ENCODE measurements around the gene RBMS1.
"Not testable (repeated sequence)": the region's sequence is repeated elsewhere in the genome, so short reads cannot be mapped to it uniquely, and the experiment has no call there.

The RBMS1 gene

DNA sequence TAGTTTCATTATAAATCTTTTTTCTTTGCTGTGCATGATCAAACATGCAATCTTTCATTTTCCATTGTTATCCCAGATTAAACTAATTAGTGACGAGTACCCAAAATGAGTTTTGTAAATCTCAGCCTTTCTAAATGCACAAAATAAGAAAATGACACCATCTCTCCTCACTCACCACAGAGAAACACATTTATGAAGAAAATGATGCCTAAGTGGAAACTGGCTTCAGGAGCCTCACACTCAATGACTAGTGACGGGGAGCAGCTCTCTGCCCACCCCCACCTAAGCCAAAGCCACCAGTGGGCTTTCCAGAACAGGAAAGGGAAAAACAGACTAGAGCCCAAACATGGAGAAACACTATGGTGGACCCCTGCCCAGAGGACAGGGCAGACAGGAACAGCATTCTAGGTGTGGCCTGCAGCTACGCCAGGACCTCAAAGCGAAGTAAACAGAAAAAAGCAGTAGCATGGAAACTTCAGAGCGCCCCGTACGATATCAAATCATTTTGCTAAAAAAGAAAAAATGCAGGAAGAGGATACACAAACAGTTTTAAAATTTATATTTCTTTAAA is 113.5 kb downstream of the RBMS1 start:
- H3K4me1 Mint-ChIP-seq, result peaks cover 68% of the 10 kb centered on the region
- peak overlapping the region; percentile 2 to 10 for H3K27ac Mint-ChIP-seq
- peak overlapping the region; percentile 32 to 63 for H3K4me3 Mint-ChIP-seq
- ATAC-seq (no peak), DNase-seq (no peak)
- no peaks in the 10 kb centered on the region for H3K27me3 Mint-ChIP-seq
- no peaks in the 10 kb centered on the region for H3K9me3 Mint-ChIP-seq

DNA sequence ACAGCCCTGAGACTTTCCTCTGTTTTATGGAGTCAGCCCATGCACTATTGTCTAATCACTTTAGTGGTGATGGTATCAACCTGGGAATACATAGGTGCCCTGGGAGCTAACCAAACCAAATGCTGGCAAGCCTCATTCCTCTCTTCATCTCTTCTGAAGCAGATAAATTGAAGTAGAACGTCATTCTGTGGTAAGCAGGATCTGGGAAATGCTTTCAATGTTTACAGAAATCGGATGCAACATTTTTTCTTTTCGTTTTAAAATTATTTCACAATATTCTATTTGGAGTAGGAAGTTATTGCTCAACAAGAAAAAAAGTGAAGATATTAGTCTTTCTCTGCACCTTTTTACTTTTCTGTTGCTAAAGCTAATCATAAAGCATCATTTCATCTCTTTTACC is 114.2 kb downstream of the RBMS1 start:
- no peak for DNase-seq
- H3K27ac Mint-ChIP-seq, result no peak overlapping the region
- H3K27me3 Mint-ChIP-seq, result no peaks in the 10 kb centered on the region
- peak overlapping the region in 1 of 2 donors; percentile 4 for H3K4me3 Mint-ChIP-seq
- H3K4me1 Mint-ChIP-seq, result peaks cover 63% of the 10 kb centered on the region
- H3K9me3 Mint-ChIP-seq, result no peaks in the 10 kb centered on the region
- no peak for ATAC-seq

DNA sequence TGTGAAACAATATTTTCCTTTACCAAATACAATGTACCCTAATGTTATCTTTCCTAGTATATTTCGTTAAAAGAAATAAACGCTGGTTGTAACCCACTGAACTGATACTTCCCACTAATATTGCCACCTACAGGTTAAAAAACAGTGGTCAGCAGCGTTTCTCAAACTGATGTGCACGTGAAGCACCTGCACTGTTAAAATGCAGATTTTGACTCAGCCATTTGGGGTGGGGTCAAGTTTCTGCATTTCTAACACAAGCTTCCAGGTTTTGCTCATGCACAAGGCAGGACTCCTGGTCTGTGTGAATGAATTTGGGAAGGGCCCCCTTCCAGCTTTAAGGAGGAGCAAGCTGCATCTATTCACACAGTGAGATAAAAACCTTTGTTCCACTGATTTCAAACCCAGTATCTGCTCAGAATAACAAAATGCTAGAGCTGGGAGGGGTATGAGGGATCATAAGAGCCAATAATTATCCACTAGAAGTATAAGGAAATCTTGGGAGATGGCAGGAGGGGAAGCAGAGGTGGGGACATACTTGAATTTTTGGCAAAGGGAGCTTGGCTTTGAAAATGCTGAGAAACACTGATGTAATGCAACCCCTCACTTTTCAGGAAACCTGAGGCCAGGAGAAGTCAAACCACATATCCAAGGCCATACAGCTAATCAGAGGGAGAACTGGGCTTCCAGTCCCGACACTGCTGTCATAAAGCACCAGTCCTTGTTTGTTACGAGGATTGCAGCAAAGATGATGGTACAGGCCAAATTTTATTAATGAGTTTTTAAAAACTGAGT is 116.2 kb downstream of the RBMS1 start:
- H3K9me3 Mint-ChIP-seq, result no peaks in the 10 kb centered on the region
- H3K27me3 Mint-ChIP-seq, result no peaks in the 10 kb centered on the region
- DNase-seq, result no peak
- H3K27ac Mint-ChIP-seq, result no peak overlapping the region
- H3K4me1 Mint-ChIP-seq, result peaks cover 80% of the 10 kb centered on the region
- no peak for ATAC-seq
- no peak overlapping the region for H3K4me3 Mint-ChIP-seq

DNA sequence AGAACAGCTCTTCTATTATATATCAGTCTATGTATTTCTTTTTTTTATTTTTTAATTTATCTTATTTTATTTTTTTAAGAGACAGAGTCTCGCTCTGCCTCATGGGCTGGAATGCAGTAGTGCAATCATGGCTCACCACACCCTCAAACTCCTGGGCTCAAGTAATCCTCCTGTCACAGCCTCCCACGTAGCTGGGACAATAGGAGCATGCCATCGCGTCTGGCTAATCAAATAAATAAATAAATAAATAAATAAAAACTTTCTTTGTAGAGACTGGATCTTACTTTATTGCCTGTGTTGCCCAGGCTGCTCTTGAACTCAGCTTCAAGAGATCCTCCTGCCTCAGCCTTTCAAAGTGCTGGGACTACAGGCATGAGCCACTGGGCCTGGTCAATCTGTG is 117.0 kb downstream of the RBMS1 start:
- peaks cover 80% of the 10 kb centered on the region for H3K4me1 Mint-ChIP-seq
- no peak overlapping the region for H3K4me3 Mint-ChIP-seq
- DNase-seq, result no peak
- H3K27me3 Mint-ChIP-seq, result no peaks in the 10 kb centered on the region
- no peaks in the 10 kb centered on the region for H3K9me3 Mint-ChIP-seq
- no peak for ATAC-seq
- no peak overlapping the region for H3K27ac Mint-ChIP-seq

DNA sequence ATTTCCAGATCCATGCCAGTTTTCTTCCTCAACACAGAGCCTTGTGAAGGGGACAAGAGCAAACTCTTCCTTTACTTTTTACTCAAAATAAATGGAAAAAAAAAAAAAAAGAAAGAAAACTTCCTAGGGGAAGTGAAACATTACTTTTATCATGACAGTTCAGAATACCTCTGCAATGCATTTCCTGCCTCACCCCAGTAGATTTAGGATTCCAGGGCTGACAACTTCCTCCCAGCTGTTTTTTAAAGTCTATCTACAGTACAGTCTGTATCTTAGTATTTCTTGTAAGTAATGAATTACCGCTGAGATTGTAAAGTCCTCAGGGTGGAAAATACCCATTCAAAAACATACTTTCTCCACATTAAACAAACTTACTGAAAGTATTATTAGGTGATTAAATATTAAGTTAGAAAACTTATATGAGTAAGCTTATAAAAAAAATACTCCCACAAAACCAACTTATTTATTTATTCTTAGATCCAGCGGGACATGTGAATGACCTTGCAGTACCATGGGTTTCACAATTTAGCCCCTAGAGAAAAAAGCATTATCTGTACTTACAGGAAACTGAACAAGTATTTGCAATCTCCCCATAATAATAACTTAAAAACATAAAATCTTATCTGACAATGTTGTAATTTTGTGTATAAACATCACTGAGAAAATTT is 117.7 kb downstream of the RBMS1 start:
- peak overlapping the region in 1 of 2 donors; percentile 42 for H3K27ac Mint-ChIP-seq
- H3K4me1 Mint-ChIP-seq, result peaks cover 80% of the 10 kb centered on the region
- peak overlapping the region in 1 of 2 donors; percentile 40 for H3K4me3 Mint-ChIP-seq
- ATAC-seq (no peak), DNase-seq (no peak)
- H3K27me3 Mint-ChIP-seq, result no peaks in the 10 kb centered on the region
- no peaks in the 10 kb centered on the region for H3K9me3 Mint-ChIP-seq

DNA sequence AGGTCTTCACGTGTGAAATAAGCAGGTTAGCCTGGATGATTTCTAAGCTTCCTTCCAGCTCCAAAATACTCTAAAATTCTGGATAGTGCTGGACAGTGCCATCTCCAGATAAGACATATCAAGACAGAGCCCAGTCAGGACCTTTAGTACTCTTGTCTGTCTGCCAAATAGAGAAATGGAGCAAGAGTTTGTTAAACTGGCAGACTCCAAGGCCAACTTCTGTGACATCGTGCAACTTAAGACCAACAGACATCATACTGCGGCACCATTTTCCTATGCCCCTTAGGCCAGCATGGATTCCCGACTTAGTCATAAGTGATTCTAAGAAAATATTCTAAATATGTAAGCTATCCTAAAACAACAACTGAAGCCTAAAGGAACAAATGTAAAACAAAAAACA is 118.6 kb downstream of the RBMS1 start:
- H3K27me3 Mint-ChIP-seq, result no peaks in the 10 kb centered on the region
- peaks cover 76% of the 10 kb centered on the region for H3K4me1 Mint-ChIP-seq
- ATAC-seq, result no peak
- no peaks in the 10 kb centered on the region for H3K9me3 Mint-ChIP-seq
- H3K27ac Mint-ChIP-seq, result no peak overlapping the region
- no peak for DNase-seq
- H3K4me3 Mint-ChIP-seq, result no peak overlapping the region

DNA sequence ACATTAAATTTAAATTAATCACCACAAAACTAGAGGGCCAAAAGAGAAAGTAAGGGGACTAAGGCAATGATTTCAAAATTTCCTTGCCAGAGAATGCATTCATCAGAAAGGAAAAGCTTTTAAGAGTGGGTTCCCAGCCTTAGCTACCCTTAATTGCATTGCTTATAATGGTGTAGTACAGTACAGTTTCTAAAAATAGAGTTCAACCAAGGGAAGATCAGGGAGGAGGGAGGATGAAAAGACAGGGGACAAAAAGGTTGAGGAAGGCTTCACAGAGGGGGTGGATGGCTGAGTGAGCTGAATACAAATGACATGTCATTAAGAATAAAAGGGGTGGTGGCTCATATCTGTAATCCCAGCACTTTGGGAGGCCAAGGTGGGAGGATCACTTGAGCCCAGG is 119.9 kb downstream of the RBMS1 start:
- no peak for DNase-seq
- peak overlapping the region; percentile 51 to 60 for H3K4me3 Mint-ChIP-seq
- H3K27me3 Mint-ChIP-seq, result no peaks in the 10 kb centered on the region
- no peak overlapping the region for H3K27ac Mint-ChIP-seq
- H3K9me3 Mint-ChIP-seq, result no peaks in the 10 kb centered on the region
- ATAC-seq, result no peak
- peaks cover 76% of the 10 kb centered on the region for H3K4me1 Mint-ChIP-seq

DNA sequence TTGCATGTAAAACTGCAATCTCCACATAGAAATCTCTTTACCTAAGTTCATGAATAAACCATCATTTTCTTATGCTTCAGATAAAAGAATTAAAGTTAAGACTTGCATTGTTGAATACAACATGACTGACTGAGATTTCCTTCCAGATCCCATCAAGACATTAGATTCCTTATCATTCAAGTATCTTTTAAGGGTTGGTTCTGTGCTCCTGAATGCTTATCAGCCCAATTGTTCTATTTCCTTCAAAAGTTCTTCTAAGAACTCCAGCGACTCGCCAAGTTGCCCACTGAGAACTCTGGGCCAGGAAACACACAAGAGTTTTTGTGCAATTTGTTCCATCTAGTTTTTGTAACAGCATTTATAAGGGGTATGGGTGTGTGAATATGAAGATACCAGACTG is 120.3 kb downstream of the RBMS1 start:
- H3K4me1 Mint-ChIP-seq, result peaks cover 80% of the 10 kb centered on the region

DNA sequence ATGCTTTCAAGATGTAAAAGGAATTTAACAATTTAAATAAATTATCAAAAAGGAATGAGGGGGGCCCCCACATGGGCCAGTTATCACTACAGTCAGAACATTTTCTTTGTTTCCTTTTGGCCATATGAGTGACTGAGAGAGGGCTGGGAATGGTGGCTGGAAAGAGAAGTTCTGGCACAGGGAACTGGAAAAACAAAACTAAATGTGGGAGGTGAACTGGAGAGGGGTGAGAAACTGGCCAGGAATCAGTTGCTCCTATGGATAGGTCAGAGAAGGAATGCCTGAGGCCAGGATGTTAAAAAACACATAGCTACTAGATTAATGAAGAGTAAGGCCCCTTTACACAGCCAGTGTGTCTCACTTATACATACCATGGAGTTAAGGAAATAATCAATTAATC is 121.0 kb downstream of the RBMS1 start:
- no peak for ATAC-seq
- peak overlapping the region; percentile 51 to 85 for H3K27ac Mint-ChIP-seq
- peak overlapping the region; percentile 22 to 37 for H3K4me3 Mint-ChIP-seq

More for the DNA sequence above, 120.3 kb downstream of the RBMS1 start:
- no peaks in the 10 kb centered on the region for H3K27me3 Mint-ChIP-seq
- DNase-seq (no peak), ATAC-seq (no peak)
- H3K9me3 Mint-ChIP-seq, result no peaks in the 10 kb centered on the region
- H3K27ac Mint-ChIP-seq, result peak overlapping the region in 1 of 2 donors; percentile 77
- peak overlapping the region; percentile 51 to 60 for H3K4me3 Mint-ChIP-seq

DNA sequence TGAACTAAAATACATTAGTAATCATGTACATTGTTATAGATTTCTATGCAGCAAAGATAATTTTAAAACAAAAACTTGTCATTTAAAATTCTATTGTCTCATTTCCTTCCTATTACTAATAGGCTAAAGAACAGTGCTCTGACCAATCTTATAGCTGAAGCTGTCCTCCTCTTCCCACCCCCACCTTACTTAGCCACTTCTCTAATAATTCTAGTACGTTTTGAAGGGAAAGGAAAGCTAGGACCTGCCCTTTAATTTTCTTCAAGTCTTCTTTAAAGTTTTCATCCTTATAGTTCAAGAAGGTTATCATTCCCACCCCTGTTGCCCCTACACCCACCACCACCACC is 121.6 kb downstream of the RBMS1 start:
- no peak overlapping the region for H3K4me3 Mint-ChIP-seq
- H3K27me3 Mint-ChIP-seq, result no peaks in the 10 kb centered on the region
- H3K4me1 Mint-ChIP-seq, result peaks cover 78% of the 10 kb centered on the region
- no peaks in the 10 kb centered on the region for H3K9me3 Mint-ChIP-seq
- no peak for DNase-seq
- H3K27ac Mint-ChIP-seq, result no peak overlapping the region
- ATAC-seq, result no peak

More for the DNA sequence above, 121.0 kb downstream of the RBMS1 start:
- Mint-ChIP-seq H3K27me3 (no peaks in the 10 kb centered on the region), H3K4me1 (peaks cover 84% of the 10 kb centered on the region), H3K9me3 (no peaks in the 10 kb centered on the region)
- DNase-seq, result no peak

DNA sequence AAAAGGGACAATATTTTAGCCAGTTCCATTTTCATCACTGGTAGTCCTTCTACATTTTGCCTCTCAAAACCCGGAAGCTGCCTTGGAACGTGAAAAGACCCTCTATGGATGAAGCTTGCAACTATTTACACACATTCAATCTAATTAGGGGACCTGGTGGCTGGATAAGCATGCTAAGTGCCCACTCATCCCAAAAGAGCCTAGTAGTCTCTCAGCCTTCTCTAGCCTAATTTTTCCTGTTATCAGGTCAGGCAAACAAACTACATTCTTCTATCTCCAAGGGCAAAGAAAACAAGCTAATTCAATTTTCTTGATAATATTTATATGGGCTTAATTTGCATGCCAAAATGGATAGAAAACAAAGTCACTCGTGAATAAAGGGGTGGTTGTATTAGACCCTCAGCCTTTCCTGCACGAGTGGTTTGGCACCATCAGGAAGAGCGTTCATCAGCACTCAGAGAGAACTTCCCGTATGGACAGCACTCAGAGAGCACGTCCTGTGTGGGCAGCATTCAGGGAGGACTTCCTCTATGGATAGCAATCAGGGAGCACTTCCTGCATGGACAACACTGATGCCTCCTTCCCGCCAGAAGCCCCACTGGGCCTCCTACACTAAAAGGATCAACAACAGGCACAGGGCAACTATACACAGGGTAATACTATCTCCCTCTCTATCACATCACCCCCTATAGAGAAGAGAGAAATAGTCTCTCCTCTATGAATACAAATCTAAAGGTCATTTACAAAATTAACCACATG is 122.2 kb downstream of the RBMS1 start:
- DNase-seq, result no peak
- Mint-ChIP-seq H3K27ac (no peak overlapping the region), H3K27me3 (no peaks in the 10 kb centered on the region), H3K4me3 (no peak overlapping the region), H3K9me3 (no peaks in the 10 kb centered on the region), H3K4me1 (peaks cover 74% of the 10 kb centered on the region)
- ATAC-seq, result peak; percentile 39

DNA sequence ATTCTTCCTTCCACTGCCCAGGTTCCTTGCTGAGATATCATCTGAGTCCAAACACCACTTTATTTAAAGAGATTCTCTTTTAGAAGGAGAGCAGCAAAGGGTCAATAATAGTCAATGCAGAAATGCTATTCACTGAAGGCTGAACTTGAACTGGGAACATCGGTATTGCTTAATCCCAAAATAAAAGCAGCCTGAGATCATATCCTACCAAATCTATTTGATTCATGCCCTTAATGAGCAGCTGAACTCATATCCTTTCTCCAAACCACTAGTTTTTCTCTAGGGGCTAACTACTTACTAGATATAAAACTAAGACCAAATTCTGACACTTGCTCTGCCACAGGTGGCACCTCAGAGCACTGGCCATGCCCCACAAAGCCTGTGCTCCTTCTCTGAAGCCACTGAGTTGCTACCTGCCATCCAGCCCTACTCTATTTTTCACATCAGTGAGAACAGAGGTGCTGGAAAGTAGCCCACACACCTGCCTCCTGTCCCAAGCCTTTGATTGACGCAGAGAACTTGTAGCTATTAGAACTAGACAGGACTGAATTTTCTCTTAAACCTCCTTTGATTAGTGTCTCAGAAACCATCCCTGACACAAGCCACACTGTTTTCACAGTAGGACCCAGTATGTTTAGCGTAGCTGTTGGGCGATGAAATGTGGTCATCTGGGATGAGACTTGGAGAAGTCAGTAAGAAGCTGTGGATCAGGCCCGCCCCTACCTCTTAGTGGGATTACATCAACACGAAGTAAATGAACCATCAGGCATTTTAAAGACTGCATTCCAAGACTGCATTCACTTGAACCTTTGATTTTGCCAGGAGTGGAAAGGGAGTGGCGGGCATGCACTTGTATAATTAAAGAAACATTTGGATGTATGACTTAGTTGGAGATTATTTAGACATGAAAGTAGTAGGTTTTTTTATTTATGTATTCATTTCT is 124.3 kb downstream of the RBMS1 start:
- DNase-seq (no peak), ATAC-seq (no peak)
- Mint-ChIP-seq H3K4me3 (peak overlapping the region in 1 of 2 donors; percentile 29), H3K27me3 (no peaks in the 10 kb centered on the region), H3K27ac (peak overlapping the region in 1 of 2 donors; percentile 55), H3K4me1 (peaks cover 78% of the 10 kb centered on the region), H3K9me3 (no peaks in the 10 kb centered on the region)

DNA sequence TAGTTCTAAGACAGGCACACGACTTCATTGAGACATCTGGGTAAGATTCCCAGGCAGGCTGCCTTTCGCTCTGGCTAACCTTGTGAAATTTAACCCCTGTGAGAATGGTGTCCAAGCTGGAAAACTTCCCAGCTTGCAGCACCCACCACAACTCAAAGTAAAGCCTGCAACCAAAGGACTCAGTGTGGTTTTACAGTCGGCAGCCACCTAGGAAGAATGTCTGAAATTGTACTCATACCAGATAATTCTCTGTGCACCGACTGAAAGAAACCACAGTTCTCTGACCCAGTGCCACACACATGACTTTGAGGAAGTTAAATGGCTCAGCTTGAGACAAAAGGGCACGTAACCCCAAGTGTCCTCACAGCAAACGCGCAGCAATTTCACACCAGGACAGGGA is 125.7 kb downstream of the RBMS1 start:
- no peaks in the 10 kb centered on the region for H3K27me3 Mint-ChIP-seq
- no peak overlapping the region for H3K27ac Mint-ChIP-seq
- peak overlapping the region; percentile 37 to 42 for H3K4me3 Mint-ChIP-seq
- peak in 1 of 2 donors; percentile 16 for DNase-seq
- ATAC-seq, result peak; percentile 89
- H3K9me3 Mint-ChIP-seq, result no peaks in the 10 kb centered on the region
- H3K4me1 Mint-ChIP-seq, result peaks cover 72% of the 10 kb centered on the region

DNA sequence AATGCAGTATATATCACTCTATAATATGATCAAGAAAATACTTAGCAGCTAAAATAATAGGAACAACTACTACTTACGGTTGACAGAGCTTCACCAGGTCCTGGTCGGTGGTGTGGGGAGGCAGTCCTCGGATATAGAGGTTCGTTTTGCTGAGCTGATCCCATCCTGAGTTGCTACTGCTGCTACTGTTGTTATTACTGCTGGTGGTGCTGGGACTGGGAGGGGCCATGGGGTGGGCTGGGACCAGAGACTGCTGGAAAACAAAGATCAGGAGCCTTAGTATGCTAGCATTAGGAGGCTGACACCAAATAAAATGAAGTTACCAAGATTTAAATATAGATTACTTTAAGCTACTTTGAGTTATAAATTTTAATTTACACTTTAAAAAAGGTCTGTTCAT is 126.5 kb downstream of the RBMS1 start:
- peaks cover 65% of the 10 kb centered on the region for H3K4me1 Mint-ChIP-seq
- not testable (repeated sequence) for H3K27me3 Mint-ChIP-seq, H3K4me3 Mint-ChIP-seq, ATAC-seq, DNase-seq, H3K9me3 Mint-ChIP-seq, H3K27ac Mint-ChIP-seq

DNA sequence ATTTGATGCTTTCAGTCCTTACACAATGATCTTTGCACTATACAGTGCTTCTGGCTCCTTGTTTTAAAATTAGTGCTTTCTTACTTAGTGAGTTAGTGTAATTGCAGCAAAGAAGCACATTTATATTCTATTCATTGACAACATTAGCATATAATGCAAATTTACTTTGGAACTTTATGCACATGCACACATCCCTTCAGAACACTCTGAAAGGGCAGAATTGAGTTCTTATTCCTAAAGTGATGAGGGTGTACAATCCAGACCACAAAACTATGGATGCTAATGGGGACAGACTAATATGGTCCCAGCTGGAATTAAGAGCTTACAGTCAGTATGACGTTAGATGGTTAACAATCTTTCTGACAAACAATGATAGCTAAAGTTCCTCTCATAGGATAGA is 127.1 kb downstream of the RBMS1 start:
- no peak for ATAC-seq
- Mint-ChIP-seq H3K4me3 (no peak overlapping the region), H3K27ac (no peak overlapping the region), H3K27me3 (no peaks in the 10 kb centered on the region), H3K4me1 (peaks cover 58% of the 10 kb centered on the region), H3K9me3 (no peaks in the 10 kb centered on the region)
- DNase-seq, result no peak

Measured in stimulated activated naive CD8-positive, alpha-beta T cell treated with anti-CD3 and anti-CD28 coated beads, Interleukin-15, amount 100 ng/mL, for 72 hours (primary cell).